KOPT-K1 (cell line): ENCODE data around the gene SUPT5H.

Experiments used
- H3K27ac ChIP-seq: fragments of 200-600 bp; sonication (generic); 2 replicates; pipeline ENCODE4 v1.5.1; 2016; ENCODE audit warnings: antibody characterized with exemption, mild to moderate bottlenecking, low read depth, low read length; ENCODE audit not compliant: poor library complexity, severe bottlenecking
- H3K36me3 ChIP-seq: fragments of 200-600 bp; sonication (generic); 2 replicates; pipeline ENCODE4 v1.5.1; 2017; ENCODE audit warnings: antibody characterized with exemption, mild to moderate bottlenecking, low read length, moderate library complexity; ENCODE audit not compliant: insufficient read depth
- H3K9me3 ChIP-seq: fragments of 200-600 bp; sonication (generic); 2 replicates; pipeline ENCODE4 v1.5.1; 2017; ENCODE audit warnings: antibody characterized with exemption, low read length, mild to moderate bottlenecking; ENCODE audit not compliant: insufficient read depth, poor library complexity, severe bottlenecking

SUPT5H gene

GRCh38 chr19:39524495-39524894 lies 79.1 kb downstream of the SUPT5H start:
- H3K36me3 ChIP-seq = 0 out of 2 replicates have a peak, but pooled peaks cover 2% of the 10 kb centered on the region
- H3K27ac ChIP-seq = no peak overlapping the region

GRCh38 chr19:39525205-39525604 lies 79.8 kb downstream of the SUPT5H start:
- no peaks in the 10 kb centered on the region for H3K9me3 ChIP-seq
- no peak overlapping the region for H3K27ac ChIP-seq
- peaks cover 8% of the 10 kb centered on the region; the same call in 1 of the 2 replicates for H3K36me3 ChIP-seq

More at GRCh38 chr19:39524495-39524894, 79.1 kb downstream of the SUPT5H start:
- H3K9me3 ChIP-seq = no peaks in the 10 kb centered on the region
